K562 (cell line): Measurements from ENCODE around the gene MLF1. TPM values are rescaled to one million over a fixed set of nuclear protein-coding genes. Genes with fewer than 3 reads are reported as not detected.

ENCODE experiments used
- BCLAF1 ChIP-seq, 2 experiments: fragments of 450-650 bp in 1 of 2; IDR thresholded peaks; 2 replicates each; pipeline ENCODE4 v1.6.1; 2011 to 2017; ENCODE audit warnings: low read depth in 2 of 2, antibody characterized with exemption in 1 of 2, borderline replicate concordance in 1 of 2, low read length in 1 of 2, mild to moderate bottlenecking in 1 of 2, mixed read lengths in 1 of 2; ENCODE audit not compliant: control insufficient read depth in 1 of 2
- CEBPB ChIP-seq: fragments of 450-650 bp; IDR thresholded peaks from 2 replicates; pipeline ENCODE4 v1.6.1; 2016; ENCODE audit warnings: missing genetic modification characterization, missing compliant biosample characterization
- CHAMP1 ChIP-seq: fragments of 450-650 bp; IDR thresholded peaks from 2 replicates; pipeline ENCODE4 v1.6.1; 2016; ENCODE audit warnings: mild to moderate bottlenecking
- CTBP1 ChIP-seq: fragments of 450-650 bp; IDR thresholded peaks from 2 replicates; pipeline ENCODE4 v1.6.1; 2016; ENCODE audit warnings: borderline replicate concordance
- FOXA1 ChIP-seq: fragments of 450-650 bp; IDR thresholded peaks from 2 replicates; pipeline ENCODE4 v1.6.1; 2016; ENCODE audit warnings: mild to moderate bottlenecking, borderline replicate concordance
- FOXK1 ChIP-seq: sonication (generic); formaldehyde crosslinking; IDR thresholded peaks from 2 replicates; pipeline ENCODE4 v1.8.0; 2022; ENCODE audit warnings: missing genetic modification reagents, mild to moderate bottlenecking, borderline replicate concordance
- HEY1 ChIP-seq: fragments of 250-450 bp; sonication (Bioruptor Pico); IDR thresholded peaks from 2 replicates; pipeline ENCODE4 v1.5.0; 2020; ENCODE audit warnings: mild to moderate bottlenecking, moderate library complexity, borderline replicate concordance
- HNRNPLL ChIP-seq: fragments of 200-400 bp; formaldehyde crosslinking; IDR thresholded peaks from 2 replicates; pipeline ENCODE4 v1.6.1; 2017; ENCODE audit warnings: low read length, low read depth, mild to moderate bottlenecking; ENCODE audit not compliant: poor library complexity, severe bottlenecking
- MECOM ChIP-seq: fragments of 250-450 bp; sonication (Bioruptor Pico); IDR thresholded peaks from 2 replicates; pipeline ENCODE4 v1.8.0; 2022; ENCODE audit warnings: inconsistent platforms
- NONO ChIP-seq, 2 experiments: fragments of 200-400 bp in 1 of 2; fragments of 450-650 bp in 1 of 2; formaldehyde crosslinking in 1 of 2; IDR thresholded peaks; 2 replicates each; pipeline ENCODE4 v1.6.1; 2017; ENCODE audit warnings: low read depth in 2 of 2, mild to moderate bottlenecking in 2 of 2, moderate library complexity in 2 of 2, low read length in 1 of 2
- OTX1 ChIP-seq: fragments of 450-650 bp; formaldehyde crosslinking; IDR thresholded peaks from 2 replicates; pipeline ENCODE4 v1.4.0; 2022; ENCODE audit warnings: mild to moderate bottlenecking
- SETDB1 ChIP-seq: IDR thresholded peaks from one replicate; pipeline ENCODE4 v1.6.1; 2012; ENCODE audit warnings: low read length, control low read depth, inconsistent platforms
- SMAD2 ChIP-seq: fragments of 150-350 bp; IDR thresholded peaks from 2 replicates; pipeline ENCODE4 v1.6.1; 2014; ENCODE audit warnings: low read depth, mild to moderate bottlenecking, low read length
- SMARCC2 ChIP-seq: fragments of 450-650 bp; IDR thresholded peaks from 2 replicates; pipeline ENCODE4 v1.6.1; 2017; ENCODE audit warnings: antibody characterized with exemption, moderate library complexity, mild to moderate bottlenecking, low read depth
- SP2 ChIP-seq: IDR thresholded peaks from 2 replicates; pipeline ENCODE4 v1.6.1; 2011; ENCODE audit warnings: mild to moderate bottlenecking, low read depth, low read length, moderate library complexity; ENCODE audit not compliant: poor library complexity, severe bottlenecking; ENCODE audit errors: extremely low read depth
- THAP12 ChIP-seq: fragments of 250-450 bp; sonication (Bioruptor Pico); IDR thresholded peaks from 2 replicates; pipeline ENCODE4 v1.9.0; 2021; ENCODE audit warnings: mild to moderate bottlenecking, inconsistent platforms
- THRAP3 ChIP-seq: fragments of 450-650 bp; IDR thresholded peaks from 2 replicates; pipeline ENCODE4 v1.6.1; 2016; ENCODE audit warnings: mild to moderate bottlenecking, inconsistent platforms, borderline replicate concordance
- YBX1 ChIP-seq: fragments of 450-650 bp; IDR thresholded peaks from 2 replicates; pipeline ENCODE4 v1.7.1; 2016; ENCODE audit warnings: mild to moderate bottlenecking
- ZNF780A ChIP-seq: fragments of 250-450 bp; sonication (Bioruptor Pico); IDR thresholded peaks from 2 replicates; pipeline ENCODE4 v1.5.0; 2021; ENCODE audit warnings: mild to moderate bottlenecking
- polyA plus RNA-seq, 8 experiments: library from polyadenylated mRNA; depleted of rRNA in 4 of 8; stranded (reverse) in 5 of 8; unstranded in 3 of 8; fragments of >200 nt; fragmentation: Nextera tagmentation in 2 of 8; fragmentation: Illumina TruSeq in 1 of 8; extraction: Ambion mirVana in 2 of 8; extraction: Trizol in 1 of 8; gene quantifications; 2 replicates each; pipeline versions ENCODE4 v1.2.1 to v1.2.3, GENCODE V29; 2011 to 2014; ENCODE audit warnings: inconsistent platforms in 1 of 8, missing spikeins in 1 of 8
- total RNA-seq, 7 experiments: library from RNA; depleted of rRNA in 6 of 7; stranded (reverse); fragments of >200 nt in 6 of 7; fragmentation: Illumina TruSeq in 2 of 7; extraction: Trizol in 2 of 7; gene quantifications; 2 replicates each; pipeline versions ENCODE4 v1.2.1 to v1.2.3, GENCODE V29; 2011 to 2021; ENCODE audit warnings: low replicate concordance in 1 of 7

The MLF1 gene
- total and polyA plus RNA-seq, 9 of the 15 experiments (the other 6 are each of a cell fraction or from before 2014, with no cell fraction given) = 20.4 to 71.0 (median 27.1) TPM

GRCh38 chr3:158644345-158644908 lies 73.4 kb downstream of the MLF1 start, which contains the start of gene GFM1 (continued):
- TF ChIP-seq BCLAF1 (IDR thresholded peaks at IDR 0.05; ENCODE audit: borderline replicate concordance in 1 of 2, control insufficient read depth in 1 of 2, low read depth in 2 of 2, low read length in 1 of 2) (peak in 1 of 2 experiments; percentile 95; a peak in 2 of 4 replicates), CEBPB (tag) (no peak; the same call in 1 of the 2 replicates), YBX1 (no peak), THRAP3 (no peak), HNRNPLL (peak; percentile 98), CTBP1 (peak; percentile 56; the same call in 1 of the 2 replicates), SETDB1 (no peak), SMAD2 (no peak), HEY1 (no peak), ZNF780A (CRISPR knock-in tag) (no peak), SMARCC2 (no peak), CHAMP1 (peak; percentile 98), THAP12 (CRISPR knock-in tag) (peak; percentile 98), OTX1 (peak; percentile 56; the same call in 1 of the 2 replicates), FOXA1 (no peak), MECOM (CRISPR knock-in tag) (no peak), SP2 (peak; percentile 66), FOXK1 (no peak), NONO (IDR thresholded peaks at IDR 0.05; ENCODE audit: low read depth in 2 of 2, low read length in 1 of 2) (no peak)
